Activated CD4-positive, CD25-positive, alpha-beta regulatory T cell treated with anti-CD3 and anti-CD28 coated beads, Interleukin-2, amount 50 U/mL, for 16 hours (primary cell): Measurements from ENCODE around the gene CHMP1A.
"Not testable (repeated sequence)": the region's sequence is repeated elsewhere in the genome, so short reads cannot be mapped to it uniquely, and the experiment has no call there.

Experiments
- DNase-seq: peaks from one replicate; pipeline ENCODE4 v3.0.0-alpha.2; 2020; ENCODE audit warnings: low read depth, low spot score

The CHMP1A gene

DNA sequence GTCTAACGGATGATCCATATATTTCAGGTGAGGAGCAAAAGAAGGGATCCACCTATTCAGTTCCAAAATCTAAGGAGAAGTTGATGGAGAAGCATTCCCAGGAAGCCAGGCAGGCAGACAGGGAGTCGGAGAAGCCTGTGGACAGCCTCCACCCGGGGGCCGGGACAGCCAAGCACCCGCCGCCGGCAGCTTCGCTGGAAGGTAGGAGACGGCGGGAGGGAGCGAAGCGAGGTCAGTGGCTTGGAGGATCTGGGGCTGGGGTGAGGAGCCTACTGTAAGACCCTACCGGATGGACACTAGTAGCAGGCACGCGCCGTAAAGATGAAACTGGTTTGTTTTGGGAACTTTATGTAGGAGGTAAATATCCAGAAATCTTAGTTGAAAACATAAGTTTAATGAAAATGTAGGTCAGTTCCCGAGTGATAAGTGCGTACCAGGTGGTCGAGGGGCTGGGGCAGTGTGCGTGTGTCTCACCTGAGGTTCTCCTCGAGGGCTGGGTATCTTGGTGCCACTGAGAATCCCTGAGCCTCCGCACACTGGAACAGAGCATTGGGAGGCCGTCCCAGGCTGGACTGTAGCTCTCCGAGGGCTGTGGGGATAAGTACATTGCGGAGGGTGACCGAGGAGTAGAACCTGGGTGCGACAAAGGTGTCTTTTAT, 842 bp upstream of the CHMP1A start:
- no peak for DNase-seq

DNA sequence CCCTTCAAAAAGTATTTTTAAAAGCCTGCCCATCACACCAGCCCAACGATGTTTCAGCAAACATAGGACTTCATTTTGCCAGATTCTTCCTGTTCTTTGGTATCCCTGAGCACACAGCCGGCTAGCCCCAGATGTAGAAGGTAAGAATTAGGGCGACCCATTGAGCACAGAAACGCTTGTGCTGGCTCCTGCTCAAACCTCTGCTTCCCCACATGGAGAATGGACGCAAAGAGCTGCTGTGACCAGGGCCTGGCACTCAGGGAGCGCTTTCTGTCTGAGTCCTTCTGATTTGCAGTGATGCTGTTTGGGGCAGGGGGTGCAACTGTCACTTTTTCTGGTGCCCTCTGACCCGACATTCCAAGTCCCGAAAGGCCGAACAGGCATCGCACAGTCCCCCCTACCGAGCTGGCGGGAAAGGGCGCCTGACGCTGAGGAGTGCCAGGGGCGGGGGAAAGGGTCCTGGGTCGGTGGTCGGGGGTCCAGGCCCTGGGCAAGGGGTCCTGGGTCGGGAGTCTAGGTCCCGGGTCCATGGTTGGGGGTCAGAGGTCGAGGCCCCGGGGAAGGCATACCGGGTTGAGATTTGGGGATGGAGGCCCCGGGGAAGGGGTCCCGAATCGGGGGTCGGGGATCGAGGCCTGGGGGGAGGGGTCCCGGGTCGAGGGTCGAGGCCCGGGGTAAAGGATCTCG, 930 bp downstream of the CHMP1A start:
- DNase-seq, result no peak

DNA sequence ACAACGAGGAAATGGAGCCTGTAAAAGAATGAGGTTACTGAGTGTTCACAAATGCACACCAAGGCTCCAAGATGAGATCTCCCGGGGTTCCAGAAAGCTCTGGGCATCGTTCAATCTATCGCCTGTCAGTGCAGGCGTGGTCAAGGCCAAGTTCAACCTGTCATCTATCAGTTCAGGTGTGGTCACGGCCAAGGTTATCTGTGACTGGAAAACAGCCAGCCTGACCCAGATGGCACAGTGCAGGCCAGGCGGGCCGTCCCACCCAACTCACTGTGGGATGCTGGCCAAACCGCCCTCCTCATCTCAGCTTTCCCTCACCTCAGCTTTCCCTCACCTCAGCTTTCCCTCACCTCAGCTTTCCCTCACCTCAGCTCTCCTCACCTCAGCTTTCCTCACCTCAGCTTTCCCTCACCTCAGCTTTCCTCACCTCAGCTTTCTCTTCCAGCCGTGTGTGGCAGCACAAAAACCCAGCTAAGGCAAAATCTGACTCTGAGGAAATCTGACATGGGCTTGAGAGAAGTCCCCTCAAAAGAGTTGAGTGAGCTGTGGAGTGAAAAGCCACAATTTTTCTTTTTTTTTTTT, 2.4 kb downstream of the CHMP1A start:
- DNase-seq, result no peak

DNA sequence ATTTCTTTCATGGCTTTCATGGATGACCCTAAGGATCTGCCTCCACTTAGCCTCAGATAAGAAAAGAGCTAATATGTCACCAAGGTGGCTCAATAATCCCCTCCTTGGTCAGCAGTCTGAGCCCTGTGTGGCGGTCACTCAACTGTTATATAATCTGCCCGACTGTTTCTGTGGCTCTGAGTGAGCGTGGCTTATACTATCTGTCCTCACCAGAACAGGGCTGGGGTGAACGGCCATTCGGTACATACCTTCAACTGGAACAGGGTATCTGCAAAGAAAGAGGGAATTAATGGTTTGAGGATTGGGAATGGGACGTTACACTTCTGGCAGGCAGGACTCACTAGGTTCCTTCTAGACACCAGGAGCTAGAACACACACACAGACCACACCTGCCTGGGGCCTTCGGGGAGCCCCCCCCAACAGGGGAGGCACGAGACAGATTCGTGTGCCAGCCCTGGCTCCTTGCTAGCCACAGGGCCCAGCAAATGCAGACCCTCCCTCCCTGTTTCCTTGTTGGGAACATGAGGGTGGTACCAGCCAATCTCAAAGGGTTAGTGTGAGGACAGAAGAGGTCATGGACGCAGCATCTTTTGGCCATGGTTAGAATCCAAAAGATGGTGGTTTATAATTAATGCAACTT, 3.7 kb downstream of the CHMP1A start:
- DNase-seq, result no peak

DNA sequence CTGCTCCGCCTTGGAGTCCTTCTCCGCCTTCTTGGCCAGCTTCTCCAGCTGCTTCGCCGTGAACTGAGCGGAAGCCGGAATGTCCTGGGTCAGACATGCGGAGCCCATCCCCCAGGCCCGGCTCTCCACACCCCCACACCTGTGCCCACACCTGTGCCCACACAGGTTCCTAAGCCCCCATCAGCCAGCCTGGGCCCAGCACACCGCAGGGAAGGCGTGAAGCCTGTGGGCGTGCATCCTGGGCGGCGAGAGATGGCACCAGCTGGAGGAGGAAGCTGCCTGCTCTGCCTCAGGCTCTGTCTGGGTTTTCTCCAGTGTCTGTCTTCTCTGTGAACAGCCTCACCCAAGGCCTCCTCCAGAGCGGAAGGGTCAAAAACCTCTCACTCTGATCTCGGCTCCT, 5.9 kb downstream of the CHMP1A start:
- no peak for DNase-seq

DNA sequence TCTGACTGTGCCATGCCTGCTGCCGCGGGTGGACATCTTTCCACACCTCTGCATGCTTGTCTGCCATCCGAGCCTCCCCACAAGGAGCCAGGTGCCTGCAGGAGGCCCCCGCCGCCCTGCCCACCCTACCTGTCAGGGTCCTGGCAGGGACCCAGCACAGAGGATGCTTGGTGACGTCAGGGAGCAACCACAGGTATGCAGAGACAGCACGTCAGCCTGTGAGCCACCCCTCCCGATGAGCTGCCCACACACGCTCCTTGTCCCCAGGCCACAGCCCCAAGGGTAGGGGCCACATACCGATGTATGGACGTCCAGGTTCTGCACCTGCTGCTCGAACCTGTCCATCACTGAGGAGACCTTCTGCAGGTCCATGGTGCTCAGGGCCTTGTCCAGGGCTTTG, 10.6 kb downstream of the CHMP1A start:
- DNase-seq, result no peak

DNA sequence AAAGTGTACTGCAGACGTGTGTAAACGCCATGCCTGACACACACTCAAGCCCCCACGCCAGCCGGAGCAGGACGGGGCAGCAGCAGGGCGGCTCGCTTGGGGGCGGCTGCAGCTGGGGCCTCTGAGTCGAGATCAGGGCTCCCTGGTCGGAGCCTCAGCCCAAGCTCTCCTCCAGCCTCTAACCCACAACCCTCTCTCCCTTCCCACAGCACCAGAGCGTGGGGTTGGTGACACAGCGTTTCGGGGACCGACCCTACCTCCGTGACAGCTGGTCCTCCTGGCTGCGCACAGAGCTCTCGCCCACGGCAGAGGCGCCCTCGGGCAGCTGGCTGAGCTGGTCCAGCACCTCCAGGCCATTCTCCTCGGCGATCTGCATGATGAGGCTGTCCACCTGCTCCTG, 11.2 kb downstream of the CHMP1A start:
- no peak for DNase-seq

DNA sequence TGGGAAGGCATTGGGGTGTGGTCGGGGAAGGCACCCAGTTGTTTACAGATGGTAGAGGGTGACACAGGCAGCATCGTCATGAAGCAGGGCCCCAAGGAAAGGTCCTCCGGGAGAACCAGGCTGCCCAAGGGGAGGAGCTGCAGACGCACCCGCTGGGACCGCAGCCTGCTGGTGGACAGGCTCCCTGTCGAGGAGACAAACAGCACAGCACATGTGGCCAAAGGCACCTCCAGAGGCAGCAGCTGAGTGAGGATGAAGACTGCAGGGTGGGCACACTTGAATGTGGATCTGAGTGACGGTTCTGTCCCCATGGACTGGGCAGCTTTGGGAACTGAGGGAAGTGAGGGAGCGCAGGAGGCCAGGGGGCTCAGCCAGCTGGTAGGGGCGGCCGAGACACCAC, 12.4 kb downstream of the CHMP1A start:
- DNase-seq, result no peak

DNA sequence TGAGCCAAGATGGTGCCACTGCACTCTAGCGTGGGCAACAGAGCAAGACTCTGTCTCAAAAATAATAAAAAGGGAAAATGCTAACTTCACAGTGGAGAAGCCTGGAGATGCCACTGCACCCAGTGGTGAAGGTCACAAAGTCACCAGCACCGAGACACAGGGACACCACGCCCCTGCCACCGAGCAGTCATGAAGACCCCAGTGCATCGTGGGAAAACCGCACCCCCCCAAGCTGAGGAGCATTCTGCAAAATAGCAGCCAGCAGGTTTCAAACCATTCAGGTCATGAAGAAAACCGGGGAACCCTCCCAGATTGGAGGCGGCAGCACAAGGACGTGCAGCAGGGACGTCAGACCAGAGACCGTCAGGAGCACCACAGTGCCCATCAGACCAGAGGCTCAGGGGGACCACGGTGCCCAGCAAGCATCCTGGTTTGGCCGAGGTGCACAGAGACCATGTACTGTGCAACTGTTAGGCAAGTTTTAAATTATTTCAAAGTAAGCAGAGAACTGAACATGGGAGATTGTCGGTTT, 13.7 kb downstream of the CHMP1A start:
- DNase-seq, result no peak

DNA sequence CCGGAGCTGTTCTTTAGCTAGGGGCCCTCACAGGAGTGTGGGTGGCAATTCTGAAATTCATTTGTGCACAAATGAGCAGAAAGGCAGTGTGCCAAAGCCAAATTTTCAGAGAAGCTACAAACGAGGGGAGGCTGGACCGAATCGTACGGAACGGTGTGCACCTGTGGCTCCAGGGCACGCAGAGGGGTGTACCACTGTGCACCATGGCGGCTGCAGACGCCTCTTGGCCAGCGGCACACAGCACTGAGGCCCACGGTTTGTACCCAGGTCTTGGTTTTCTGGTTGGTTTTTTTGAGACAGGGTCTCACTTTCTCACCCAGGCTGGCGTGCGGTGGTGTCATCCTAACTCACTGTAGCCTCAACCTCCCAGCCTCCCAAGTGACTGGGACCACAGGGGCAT, 14.9 kb downstream of the CHMP1A start:
- DNase-seq, result no peak

DNA sequence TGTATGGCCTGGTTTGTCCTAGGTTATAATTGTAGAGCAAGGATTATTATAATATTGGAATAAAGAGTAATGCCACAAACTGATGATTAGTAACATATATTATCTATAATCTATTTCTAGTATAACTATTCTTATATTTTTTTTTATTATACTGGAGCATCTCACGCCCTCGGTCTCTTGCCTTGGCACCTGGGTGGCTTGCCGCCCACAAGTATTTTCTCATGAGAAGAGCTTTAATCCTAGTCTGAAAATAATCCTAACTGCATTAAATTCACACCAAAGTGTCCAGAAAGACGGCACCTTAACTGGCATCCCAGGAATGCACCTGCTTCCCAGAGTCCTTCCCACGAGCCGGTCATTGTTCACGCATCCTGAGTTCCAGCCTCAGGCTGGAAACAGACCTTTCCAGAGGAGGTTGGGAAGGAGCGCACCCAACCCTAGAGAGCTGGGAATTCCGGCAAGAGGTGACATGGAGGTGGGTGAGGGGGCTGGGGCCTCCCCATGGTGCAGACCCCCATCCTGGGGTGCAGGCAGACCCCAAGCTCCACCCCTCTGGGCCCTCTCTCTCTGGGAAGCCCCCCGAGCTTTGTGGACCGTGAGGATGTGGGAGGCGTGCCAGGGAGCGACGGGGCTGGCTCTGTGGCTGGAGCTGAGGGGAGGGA, 15.9 kb downstream of the CHMP1A start:
- no peak for DNase-seq

DNA sequence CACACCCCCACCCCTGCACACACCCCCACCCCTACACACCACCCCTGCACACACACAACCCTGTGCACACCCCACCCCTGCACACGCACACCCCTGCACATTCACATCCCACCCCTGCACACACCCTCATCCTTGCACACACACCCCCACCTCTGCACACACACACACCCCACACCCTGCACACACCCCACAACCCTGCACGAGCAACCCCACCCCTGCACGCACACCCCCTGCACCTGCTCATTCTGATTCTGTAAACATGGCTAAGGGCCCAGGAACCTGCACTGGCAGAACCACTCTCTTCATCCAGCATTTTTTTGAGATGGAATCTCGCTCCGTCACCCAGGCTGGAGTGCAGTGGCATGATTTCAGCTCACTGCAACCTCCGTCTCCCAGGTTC, 18.1 kb downstream of the CHMP1A start:
- no peak for DNase-seq

DNA sequence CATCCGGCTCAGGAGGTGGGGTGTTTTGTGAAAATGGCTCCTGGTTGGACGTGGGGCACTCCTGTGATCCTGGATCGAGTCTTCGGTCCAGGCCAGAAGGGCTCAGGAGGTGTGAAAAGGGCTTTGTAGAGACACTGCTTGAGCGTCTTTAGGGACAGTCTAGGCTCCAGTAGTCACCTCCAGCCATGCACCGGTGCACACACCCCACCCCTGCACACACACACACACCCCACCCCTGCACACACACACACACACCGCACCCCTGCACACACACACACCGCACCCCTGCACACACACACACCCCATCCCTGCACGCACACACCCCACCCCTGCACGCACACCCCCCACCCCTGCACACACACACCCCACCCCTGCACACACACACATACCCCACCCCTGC, 19.1 kb downstream of the CHMP1A start:
- DNase-seq, result no peak

DNA sequence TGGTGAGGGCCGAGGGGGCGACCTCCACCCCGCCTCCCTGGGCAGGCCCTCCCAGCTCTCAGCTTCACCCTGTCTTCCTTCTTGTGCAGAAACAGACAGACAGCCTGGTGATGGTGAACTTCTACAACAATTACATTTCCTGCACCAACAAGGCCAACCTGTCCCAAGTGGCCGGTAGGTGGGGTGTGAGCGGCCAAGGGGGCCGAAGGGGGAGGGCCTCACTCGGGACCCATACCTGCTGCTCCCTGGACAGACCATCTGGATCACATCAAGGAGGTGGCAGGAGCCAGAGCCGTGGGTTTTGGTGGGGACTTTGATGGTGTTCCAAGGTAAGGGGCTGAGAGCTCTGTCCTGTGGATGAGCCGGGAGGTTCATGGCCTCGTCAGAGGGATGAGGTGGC, 20.1 kb downstream of the CHMP1A start:
- DNase-seq, result no peak

DNA sequence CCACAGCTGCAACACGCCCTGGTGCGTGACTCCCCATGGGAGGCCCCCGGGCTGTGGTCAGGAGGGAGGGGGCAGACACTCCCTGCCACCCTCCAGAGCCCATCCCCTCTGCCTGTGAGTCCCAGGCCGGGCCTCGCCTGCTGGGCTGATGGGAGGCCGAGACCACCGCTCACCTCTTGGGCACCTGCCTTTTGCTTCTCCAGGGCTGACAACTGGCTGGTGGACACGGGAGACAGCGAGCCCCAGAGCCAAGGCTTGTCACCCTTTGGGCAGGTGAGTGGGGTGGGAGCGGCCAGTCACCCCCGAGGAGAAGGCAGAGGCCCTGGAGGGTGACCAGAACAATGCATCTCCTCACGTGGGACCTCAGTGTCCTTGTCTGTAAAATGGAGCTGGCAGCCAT, 20.8 kb downstream of the CHMP1A start:
- no peak for DNase-seq

DNA sequence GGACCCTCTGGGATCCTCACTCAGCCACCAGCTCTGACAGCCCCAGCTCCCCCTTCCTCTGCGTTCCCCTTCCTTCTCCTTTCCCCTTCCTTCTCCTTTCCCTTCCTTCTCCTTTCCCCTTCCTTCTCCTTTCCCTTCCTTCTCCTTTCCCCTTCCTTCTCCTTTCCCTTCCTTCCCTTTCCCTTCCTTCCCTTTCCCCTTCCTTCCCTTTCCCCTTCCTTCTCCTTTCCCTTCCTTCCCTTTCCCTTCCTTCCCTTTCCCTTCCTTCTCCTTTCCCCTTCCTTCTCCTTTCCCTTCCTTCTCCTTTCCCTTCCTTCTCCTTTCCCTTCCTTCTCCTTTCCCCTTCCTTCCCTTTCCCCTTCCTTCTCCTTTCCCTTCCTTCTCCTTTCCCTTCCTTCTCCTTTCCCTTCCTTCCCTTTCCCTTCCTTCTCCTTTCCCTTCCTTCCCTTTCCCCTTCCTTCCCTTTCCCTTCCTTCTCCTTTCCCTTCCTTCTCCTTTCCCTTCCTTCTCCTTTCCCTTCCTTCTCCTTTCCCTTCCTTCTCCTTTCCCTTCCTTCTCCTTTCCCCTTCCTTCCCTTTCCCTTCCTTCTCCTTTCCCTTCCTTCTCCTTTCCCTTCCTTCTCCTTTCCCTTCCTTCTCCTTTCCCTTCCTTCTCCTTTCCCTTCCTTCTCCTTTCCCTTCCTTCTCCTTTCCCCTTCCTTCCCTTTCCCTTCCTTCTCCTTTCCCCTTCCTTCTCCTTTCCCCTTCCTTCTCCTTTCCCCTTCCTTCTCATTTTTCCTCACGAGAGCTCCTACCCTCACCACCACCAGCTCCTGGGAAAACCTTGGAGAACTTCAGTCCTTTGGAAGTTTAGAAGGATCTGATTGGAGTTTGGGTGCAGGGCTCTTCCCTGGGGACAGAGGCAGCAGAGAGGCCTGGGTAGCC, 22.8 kb downstream of the CHMP1A start:
- not testable (repeated sequence) for DNase-seq

DNA sequence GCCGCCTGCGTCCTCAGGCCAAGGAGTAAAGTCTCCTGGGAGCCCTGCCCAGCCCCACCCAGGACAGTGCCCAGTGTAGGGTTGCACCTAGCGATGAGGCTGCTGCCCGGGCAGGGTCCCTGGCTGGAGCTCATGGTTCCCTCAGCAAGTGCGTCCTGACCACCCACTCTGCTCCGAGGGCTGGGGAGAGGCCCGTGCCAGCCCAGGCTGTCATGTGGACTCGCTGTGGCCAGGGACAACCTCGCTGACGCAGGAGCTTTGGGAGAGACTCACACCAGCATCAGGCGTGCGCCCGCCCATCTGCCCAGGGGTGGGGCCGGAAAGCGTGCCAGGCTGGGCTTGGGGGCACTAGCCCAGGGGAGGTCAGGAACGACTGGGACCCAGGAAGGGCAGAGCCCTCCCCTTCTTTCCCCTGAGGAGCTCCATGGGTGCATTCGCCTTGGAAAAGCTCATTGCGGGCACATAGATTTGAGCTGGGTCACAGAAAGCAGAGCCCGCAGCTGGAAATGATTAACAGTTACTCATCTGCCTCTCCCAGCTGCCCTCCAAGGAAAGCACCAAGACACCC, 24.4 kb downstream of the CHMP1A start:
- DNase-seq, result no peak

DNA sequence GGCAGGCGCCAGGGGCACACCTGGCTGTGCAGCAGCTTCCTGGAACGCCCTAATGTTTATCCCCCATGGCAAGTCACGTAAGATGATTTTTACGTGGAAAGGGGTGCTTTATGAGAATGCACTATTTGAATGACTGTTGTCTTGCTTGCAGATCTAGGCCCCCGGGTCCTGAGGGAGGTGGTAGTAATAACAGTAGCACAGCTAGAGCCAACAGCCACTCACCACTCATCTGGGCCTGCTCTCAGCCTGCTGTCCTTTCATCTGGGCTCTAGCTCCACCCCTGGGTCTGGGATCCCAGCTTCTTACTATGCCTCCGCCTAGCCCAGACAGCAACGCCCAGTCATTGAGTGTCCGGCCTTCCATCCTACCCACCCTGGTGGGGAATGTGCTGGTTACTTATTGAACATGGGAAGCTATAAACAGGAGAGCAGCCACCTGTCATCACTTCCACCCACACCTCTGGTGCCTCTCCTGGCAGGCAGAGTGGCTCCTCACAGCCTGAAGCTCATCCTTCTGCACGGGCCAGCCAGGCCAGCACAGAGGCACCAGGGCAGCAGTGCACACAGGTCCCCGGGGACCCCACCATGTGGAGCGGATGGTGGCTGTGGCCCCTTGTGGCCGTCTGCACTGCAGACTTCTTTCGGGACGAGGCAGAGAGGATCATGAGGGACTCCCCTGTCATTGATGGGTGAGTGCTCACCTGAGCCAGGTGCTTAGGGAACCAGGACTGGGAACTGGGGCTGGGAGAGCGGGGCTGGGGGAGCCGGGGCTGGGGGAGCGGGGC, 27.5 kb downstream of the CHMP1A start:
- DNase-seq, result no peak
